ENCODE measurements around the gene EEF1AKMT1. TPM values are rescaled to one million over a fixed set of nuclear protein-coding genes. Genes with fewer than 3 reads are reported as not detected.

Gene EEF1AKMT1
- total RNA-seq, 4 donors from 2014 or later = 8.2 to 23.7 (median 18.5) TPM

- H3K9me3 ChIP-seq = no peaks in the 10 kb centered on the region
- 71 to 79% methylated on average over 6 of the region's 6 CpGs for WGBS, 2 donors
- no peak for DNase-seq (ENCODE audit: low spot score in 2 of 2)
- no peak overlapping the region for H3K4me3 ChIP-seq
- H3K4me1 ChIP-seq = peaks cover 0 to 34% (median 7%) of the 10 kb centered on the region in 4 donors
- H3K36me3 ChIP-seq = no peaks in the 10 kb centered on the region
- TF ChIP-seq CTCF (IDR thresholded peaks at IDR 0.05) (no peak), POLR2A (IDR thresholded peaks at IDR 0.05) (no peak), EP300 (IDR thresholded peaks at IDR 0.05) (no peak)
- peak overlapping the region in 1 of 4 donors; percentile 86 for H3K27ac ChIP-seq
- peaks cover 0 to 7% of the 10 kb centered on the region in 2 donors for H3K27me3 ChIP-seq
Measured at GRCh38 chr13:20715330-20715712, 58.4 kb downstream of the EEF1AKMT1 start.

GRCh38 chr13:20714563-20715329 is 59.0 kb downstream of the EEF1AKMT1 start:
- Histone ChIP-seq H3K9me3 (no peaks in the 10 kb centered on the region), H3K36me3 (no peaks in the 10 kb centered on the region), H3K4me3 (peak overlapping the region in 2 of 4 donors; percentile 1 to 21), H3K27ac (peak overlapping the region; percentile 16 to 86 (median 64)), H3K27me3 (peaks cover 0 to 2% of the 10 kb centered on the region in 2 donors), H3K4me1 (peaks cover 0 to 37% (median 7%) of the 10 kb centered on the region in 4 donors)
- TF ChIP-seq POLR2A (IDR thresholded peaks at IDR 0.05) = no peak
- TF ChIP-seq EP300 (IDR thresholded peaks at IDR 0.05) = peak in 1 of 2 donors; percentile 86
- WGBS, 2 donors = 42 to 55% methylated on average over 9 of the region's 9 CpGs
- DNase-seq (ENCODE audit: low spot score in 2 of 2) = peak; percentile 59 to 74

GRCh38 chr13:20714161-20714560 is 59.6 kb downstream of the EEF1AKMT1 start:
- TF ChIP-seq EP300 (IDR thresholded peaks at IDR 0.05) (no peak), POLR2A (IDR thresholded peaks at IDR 0.05) (no peak), CTCF (IDR thresholded peaks at IDR 0.05) (no peak)
- H3K9me3 ChIP-seq = no peaks in the 10 kb centered on the region
- no peaks in the 10 kb centered on the region for H3K36me3 ChIP-seq
- H3K27ac ChIP-seq = peak overlapping the region; percentile 16 to 86 (median 64)
- H3K4me1 ChIP-seq = peaks cover 0 to 43% (median 7%) of the 10 kb centered on the region in 4 donors
- H3K27me3 ChIP-seq = no peaks in the 10 kb centered on the region
- H3K4me3 ChIP-seq = no peak overlapping the region
- no peak for DNase-seq (ENCODE audit: low spot score in 2 of 2)
- WGBS, 2 donors = 39 to 45% methylated on average over 8 of the region's 8 CpGs

- Histone ChIP-seq H3K36me3 (no peaks in the 10 kb centered on the region), H3K27ac (peak overlapping the region in 3 of 4 donors; percentile 20 to 86 (median 73)), H3K4me3 (no peak overlapping the region), H3K4me1 (peaks cover 0 to 44% (median 7%) of the 10 kb centered on the region in 4 donors), H3K27me3 (no peaks in the 10 kb centered on the region), H3K9me3 (no peaks in the 10 kb centered on the region)
- WGBS, 2 donors = 38 to 47% methylated on average over 11 of the region's 11 CpGs
- TF ChIP-seq CTCF (IDR thresholded peaks at IDR 0.05) (no peak), POLR2A (IDR thresholded peaks at IDR 0.05) (no peak), EP300 (IDR thresholded peaks at IDR 0.05) (no peak)
- DNase-seq (ENCODE audit: low spot score in 2 of 2) = no peak
Measured at GRCh38 chr13:20713751-20714150, 60.0 kb downstream of the EEF1AKMT1 start.

GRCh38 chr13:20713014-20713376 is 60.8 kb downstream of the EEF1AKMT1 start:
- DNase-seq (ENCODE audit: low spot score in 2 of 2) = no peak

More at GRCh38 chr13:20713014-20713376, 60.8 kb downstream of the EEF1AKMT1 start:
- TF ChIP-seq POLR2A (IDR thresholded peaks at IDR 0.05) (no peak), CTCF (IDR thresholded peaks at IDR 0.05) (no peak), EP300 (IDR thresholded peaks at IDR 0.05) (no peak)
- Histone ChIP-seq H3K27ac (peak overlapping the region in 2 of 4 donors; percentile 51 to 86), H3K4me3 (peak overlapping the region in 2 of 4 donors; percentile 19 to 43), H3K4me1 (peaks cover 0 to 44% (median 7%) of the 10 kb centered on the region in 4 donors), H3K27me3 (no peaks in the 10 kb centered on the region), H3K36me3 (no peaks in the 10 kb centered on the region), H3K9me3 (no peaks in the 10 kb centered on the region)
- WGBS, 2 donors = 16 to 24% methylated on average over 11 of the region's 11 CpGs
